GM19324 (cell line): ENCODE results near the gene TMEM178B.

ENCODE experiments used
- ATAC-seq: cut with Tn5 transposase; IDR thresholded peaks from one replicate; pipeline ENCODE4 v1.9.1; 2021; ENCODE audit warnings: mild to moderate bottlenecking, moderate library complexity; ENCODE audit not compliant: unreplicated experiment, low FRiP score

TMEM178B gene

DNA sequence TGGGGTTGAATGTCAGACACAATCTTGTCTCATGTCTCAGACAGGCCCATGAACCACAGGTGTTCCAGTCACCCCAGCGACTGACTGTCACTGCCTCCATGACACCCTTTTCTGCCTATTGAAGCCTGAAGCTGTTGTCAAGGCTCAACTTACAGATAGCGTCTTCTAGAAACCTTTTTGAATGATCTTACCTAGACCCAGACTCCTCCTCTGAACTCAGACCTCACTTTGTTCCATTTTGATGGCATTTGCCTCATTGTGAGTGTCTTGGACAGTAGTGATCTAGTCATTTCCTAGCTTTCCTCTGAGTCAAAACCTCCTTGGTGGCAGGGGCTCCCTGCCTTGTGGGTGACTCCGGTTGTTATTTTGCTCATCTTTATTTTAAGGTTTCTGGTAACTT lies 379.0 kb downstream of the TMEM178B start:
- no peak for ATAC-seq

DNA sequence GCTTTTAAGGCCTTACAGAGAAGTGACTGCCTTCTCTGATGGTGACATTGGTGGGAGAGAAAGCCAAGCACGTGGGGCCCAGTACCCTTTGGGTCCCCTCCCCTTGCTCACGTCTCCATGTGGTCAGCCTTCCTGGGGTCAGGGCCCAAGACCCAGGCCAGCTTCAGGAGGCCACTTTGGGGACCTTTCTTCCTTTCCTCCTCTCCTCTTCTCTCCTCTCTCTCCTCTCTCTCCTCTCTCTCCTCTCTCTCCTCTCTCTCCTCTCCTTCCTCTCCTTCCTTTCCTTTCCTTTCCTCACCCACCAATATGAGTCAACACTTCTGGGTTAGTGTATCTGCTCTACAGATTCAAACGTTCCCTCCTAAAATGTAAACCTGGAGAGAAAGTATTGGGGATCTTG lies 380.5 kb downstream of the TMEM178B start:
- ATAC-seq, result no peak

DNA sequence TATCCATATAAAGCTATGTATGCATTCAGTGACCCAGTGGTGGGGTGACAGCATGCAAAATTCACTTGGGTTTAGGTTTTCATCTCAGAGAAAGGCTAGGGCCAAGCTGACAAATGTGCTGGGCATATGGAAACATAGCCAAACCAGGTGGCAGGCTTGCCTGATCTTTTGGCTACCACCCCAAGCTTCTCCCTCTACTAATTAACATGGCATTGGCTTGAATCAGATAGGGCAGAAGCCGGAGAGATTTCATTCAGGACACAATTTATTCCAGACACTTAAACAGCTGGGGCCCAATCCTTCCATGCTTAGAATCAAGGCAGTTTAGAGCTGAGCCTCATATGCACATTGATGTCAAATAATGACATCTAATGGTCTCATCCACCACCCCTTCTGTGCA lies 381.9 kb downstream of the TMEM178B start:
- ATAC-seq, result no peak

DNA sequence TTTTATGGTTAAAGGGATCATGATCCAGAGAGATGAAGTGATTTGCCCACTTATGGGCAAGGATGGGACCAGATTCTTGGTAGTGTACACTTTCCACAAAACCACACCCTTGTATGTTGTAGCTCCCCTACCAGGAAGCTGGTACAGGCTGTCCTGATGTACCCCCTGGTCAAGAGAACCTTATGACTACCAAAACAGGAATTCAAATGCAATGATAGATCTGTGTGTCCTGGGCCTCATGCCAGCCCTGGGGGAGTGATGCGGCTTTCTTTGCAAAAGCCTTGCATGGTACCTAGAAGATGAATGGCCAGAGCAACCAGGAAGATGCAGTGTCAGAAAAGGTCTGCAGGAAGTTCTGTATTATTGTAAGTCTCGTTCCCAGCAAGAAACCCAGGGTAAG lies 382.4 kb downstream of the TMEM178B start:
- ATAC-seq, result no peak

DNA sequence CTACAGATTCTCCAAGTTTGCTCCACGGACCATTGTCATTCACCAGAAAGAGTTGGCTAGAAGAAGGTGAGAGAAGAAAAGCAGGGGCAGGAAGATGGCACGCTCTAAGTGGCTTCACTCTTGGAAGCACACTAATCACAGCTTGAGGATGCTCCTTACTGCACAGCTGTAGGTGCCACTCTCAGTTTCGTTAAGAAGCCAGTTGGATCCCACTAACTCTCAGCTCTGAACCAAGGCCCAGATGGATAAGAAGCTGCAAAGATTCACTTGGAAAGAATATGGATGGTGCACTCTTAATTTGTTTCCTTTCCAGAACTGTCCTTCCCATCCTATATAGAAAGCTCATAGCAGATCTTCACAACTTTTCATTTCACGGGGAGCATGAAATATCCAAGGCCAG lies 382.8 kb downstream of the TMEM178B start:
- ATAC-seq, result no peak

DNA sequence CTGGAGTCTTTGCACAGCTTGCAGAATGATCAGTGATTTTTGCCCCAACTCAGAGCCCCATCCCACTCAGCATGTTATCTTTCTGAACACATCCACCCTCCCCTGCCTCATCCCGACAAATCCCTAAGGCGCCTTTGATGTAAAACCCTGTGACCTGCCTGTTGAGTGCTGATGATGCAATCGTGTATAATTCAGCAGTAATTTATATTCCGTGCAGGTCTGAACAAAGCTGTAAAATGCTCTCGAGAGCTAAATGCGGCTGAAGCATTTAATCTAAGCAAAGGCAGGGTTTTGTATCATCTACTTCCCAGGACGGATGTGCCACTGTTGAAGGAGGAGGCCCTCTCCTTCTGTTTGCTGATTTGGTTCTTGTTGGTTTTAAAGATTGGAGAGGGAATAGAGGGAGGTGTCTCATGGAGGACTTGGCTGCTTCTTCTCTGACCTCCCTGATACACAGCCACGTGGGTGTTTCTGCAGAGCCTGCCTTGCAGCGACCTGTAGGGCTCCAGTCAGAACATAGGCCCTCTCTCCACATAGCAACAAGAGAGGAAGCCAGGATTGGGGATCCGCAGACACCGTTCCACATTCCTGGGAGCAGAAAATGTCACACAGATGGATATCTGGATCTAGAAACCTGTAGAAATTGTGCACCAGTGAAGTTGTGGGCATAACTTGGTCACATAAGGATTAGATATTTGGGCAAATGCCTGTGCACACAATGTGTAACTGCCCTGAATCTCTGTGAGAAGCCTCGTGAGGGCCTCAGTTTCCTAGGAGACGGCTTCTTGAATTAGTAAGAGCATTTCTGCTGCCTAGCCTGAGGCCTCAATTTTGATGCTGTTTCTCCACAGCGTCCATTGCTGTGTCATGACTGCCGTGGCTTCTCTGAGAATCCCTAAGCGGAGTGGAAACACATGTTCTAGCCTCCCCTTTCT lies 387.2 kb downstream of the TMEM178B start:
- ATAC-seq, result no peak

DNA sequence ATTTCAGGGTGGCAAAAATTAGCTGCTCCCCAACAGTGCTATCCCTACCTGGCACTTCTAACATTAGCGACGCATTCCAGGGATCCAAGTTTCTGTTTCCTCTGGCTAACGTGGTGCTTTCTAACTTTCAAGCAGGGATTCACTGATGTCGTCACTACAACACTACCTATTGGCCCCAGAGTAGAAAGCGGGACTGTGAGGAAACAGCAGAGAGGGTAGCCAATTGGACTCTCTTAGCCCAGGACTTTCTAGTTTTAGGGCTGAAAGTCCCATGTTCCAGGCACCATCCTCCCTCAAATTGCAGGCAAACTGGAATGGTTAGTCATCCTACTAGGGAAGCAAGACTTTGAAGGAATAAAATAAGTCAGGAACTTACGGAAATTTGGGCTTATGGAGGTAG lies 388.1 kb downstream of the TMEM178B start:
- ATAC-seq, result no peak

DNA sequence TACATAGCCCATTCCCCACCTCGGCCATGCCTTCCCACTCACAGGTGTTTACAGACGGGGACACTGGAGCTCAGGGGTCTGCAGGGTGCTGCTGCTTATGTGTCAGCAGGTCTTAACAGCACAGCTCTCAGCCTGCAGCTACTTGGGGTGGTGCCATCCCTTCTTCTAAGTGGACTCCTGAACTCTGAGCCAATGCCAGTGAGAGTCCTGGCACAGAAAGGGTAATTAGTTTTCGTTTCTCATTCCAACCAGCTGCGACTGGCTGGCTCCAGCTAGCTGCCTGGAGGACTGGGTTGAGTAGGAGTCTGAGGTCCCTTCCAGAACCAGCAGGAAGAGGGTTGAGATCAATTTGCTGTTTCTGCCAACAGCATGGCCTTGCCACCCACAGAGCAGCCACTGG lies 389.1 kb downstream of the TMEM178B start:
- no peak for ATAC-seq

DNA sequence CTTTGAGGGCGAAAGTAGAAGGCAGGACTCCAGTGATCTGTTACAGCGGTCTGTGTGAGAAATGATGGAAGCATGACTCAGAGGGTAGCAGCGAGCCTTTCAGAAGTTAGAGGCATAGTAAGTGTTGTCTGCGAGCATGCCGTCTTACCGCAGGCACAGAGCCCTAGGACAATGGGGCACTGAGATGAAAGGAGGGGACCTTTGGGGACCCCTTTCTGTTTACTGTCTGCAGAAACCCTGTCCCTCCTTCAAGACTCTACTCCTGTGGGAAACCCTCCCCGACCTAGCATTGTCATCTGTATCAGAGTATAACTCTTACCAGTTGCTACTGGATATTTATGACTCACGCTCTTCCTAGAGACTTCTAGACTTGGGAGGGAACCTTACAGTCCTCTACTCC lies 390.1 kb downstream of the TMEM178B start:
- no peak for ATAC-seq

DNA sequence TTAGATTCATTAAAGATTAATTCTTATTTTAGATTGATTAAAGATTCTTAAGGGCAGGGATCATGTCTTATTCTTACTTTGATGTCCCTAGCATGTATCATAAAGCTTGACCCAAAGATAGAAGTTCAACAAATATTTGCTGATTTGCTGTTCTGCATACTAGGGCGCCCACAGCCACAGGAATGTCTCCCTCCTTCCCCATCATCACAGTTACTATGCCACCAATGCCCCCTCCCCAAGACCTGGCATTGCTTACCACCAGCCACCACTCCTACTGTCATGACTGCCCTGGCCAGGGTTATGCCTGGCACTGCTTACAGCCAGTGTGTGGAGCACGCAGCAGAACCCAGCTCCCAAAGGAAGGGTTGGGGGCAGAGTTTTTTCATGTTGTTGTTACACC lies 390.7 kb downstream of the TMEM178B start:
- ATAC-seq, result no peak

DNA sequence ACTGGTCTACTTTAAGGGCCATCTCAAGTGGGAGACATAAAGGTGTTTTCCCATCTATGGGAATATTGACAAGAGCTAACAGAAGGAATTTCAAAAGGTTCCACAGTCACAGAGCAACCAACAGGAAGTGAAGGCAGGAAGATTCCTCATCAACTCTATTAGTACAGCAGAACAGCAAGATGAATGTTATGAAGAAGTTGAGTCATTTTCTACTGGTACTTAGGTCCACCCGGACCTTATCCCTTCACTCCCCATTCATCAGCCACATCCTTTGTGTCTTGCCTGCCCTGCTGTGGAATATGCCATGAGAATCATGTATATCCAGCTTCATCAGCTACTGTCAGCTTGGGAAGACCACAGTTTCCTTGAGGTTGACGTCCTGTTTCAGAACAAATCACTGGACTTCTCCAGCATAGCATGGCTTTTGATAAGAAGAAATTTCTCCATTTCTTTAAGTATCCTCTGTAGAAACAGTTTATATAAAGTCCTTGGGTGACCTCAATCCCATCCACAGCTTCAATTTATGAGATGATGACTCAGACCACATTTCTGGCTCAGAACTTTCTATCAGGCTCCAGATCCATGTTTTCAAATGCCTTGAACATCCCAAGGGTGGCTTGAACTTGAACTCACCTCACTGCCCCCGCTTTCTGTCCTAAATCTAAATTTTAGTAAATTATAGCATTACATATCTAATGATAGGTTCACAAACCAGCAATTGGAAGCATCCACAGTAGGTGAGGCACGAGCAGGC lies 392.5 kb downstream of the TMEM178B start:
- ATAC-seq, result no peak

DNA sequence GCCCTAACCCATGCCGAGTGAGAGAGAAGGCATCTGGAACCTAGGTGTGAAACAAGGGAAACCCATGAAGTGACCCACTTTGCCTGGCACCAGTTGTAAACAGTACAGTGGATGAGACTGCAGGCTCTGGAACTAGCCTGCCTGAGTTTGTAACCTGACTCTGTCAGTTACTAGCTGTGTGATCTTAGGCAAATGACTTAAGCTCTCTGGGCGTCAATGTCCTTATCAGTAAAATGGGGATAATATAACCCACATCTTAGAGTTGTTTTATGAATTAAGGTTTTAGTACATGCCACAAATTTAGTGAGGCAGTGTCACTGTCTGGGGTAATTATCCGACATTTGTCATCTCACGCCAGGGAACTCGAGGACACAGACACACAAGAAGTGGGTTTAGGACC lies 394.5 kb downstream of the TMEM178B start:
- no peak for ATAC-seq

DNA sequence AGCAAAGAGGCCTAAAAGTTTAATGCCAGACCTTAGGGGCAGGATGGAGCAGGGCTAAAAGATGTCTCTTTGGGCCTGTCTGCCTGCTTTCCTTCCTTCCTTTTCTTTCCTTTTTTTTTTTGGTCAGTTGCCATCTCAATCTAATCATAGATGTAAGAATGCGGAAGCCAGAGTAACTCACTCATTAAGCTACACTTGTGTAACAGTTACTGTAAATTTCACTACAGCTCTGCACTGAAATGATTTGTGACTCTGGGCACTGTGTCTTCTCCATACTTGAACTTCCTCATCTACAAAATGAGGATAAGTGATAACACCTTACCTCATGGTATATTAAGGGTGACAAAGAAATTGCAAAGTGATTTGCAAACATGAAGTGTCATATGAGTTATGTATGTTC lies 401.8 kb downstream of the TMEM178B start:
- no peak for ATAC-seq

DNA sequence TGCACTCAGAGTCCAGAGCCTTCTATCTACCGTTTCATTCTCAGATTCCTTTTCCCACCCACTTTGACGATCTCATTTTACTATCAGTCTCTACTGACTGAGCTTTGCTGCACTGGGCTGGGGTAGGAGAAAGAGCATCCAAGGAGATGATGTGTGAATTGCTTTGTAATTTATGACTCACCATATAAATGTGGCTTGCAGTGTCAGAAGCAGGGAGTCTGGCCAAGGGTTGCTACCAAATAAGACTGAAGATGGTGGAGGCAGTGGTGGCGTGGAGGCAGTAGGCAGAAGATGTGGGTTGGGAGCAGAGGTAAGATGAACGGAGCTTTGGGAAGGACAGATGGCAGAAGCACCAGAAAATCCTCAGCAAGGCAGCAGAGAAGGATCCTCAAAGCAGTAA lies 404.0 kb downstream of the TMEM178B start:
- no peak for ATAC-seq

DNA sequence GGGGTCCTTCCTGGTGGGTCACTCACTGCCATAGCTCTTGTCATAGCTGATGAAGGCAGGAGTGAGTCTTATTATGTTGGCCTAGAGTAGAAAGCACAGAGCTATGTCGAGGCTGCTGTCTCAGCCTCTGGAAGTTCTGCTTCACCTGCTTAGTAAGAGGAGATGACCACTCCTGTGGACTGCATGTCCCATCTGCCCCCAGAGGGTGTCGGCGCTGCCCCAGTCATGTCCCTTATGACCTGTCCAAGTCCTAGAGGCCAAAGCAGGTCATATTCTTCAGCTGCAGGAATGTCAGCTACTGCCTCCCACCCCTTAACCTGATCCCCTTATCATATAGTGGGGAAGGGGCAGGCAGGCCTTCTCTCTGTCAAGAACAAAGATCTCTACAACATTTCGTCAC lies 405.0 kb downstream of the TMEM178B start:
- ATAC-seq, result no peak

DNA sequence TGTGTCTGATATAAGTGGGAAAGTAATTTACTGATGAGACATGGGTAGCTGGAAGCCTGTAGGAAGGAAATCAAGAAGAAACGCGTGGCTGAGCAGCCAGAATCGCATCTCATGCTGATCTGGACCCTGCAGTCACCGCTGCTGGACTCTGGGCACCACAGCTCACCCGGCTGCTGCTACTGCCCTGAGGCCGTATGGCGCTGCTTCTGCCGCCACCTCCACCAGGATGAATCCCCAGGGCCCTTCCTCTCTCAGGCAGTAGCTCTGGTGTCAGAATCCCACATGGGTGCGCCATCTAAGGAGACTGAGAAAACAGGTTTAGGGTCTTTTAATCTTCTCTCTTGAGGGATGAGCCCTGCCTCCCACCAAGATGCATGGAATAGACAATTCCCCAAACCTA lies 407.1 kb downstream of the TMEM178B start:
- ATAC-seq, result no peak

DNA sequence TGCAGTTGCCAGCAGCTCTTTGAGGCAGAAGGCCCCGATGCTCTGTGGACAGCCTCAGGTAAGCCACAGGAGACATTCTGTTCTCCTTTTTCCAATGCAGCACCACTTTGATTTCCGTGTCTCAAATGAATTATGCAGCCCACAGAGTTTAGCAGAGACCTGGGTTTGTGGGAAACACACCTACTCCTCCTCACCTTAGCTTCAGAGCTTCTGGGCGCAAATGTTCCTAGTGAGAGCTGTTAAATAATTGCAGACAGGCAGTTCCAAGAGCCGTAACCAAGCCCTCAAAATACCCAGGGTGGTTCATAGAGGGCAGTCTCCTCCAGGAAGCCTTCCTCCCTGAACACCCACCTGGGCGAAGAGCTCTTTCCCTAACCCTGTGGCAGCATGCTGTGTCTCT lies 408.1 kb downstream of the TMEM178B start:
- no peak for ATAC-seq

DNA sequence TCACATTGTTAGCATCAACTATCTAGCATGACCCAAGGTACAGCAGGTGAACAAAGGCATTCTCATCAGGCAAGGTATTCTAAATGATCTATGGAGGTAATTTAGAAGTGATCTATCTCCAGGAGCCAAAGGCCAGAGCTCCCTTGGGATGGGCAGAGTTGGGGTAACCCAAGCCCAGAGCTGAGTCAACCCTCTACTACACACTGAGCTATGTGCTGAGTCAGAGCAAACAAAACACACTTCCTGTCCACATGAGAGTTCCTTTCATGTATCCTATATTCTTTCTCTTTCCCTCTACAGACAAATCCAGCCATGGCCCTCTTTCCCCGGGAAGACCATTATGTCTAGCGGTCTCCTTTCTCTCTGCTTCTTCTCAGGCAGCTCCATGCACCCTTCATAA lies 409.2 kb downstream of the TMEM178B start:
- no peak for ATAC-seq

DNA sequence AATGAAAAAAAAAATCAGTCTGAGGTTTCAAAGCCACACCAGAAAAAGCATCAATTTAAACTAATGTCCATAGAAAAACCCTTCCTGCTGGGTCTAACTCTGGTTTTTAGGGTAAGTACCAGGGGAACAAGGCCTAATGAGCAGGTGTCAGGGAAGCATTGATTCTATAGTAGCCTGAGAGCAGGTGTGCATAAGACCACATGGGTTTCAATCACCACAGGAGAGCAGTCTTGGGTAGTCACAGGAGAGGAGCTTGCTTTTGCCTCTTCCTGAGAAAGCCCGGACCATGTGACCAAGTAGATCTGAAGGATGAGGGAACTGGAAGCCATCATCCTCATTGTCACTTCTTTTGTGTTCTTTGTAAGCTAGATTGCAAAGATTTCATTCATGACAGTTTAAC lies 411.0 kb downstream of the TMEM178B start:
- ATAC-seq, result no peak

DNA sequence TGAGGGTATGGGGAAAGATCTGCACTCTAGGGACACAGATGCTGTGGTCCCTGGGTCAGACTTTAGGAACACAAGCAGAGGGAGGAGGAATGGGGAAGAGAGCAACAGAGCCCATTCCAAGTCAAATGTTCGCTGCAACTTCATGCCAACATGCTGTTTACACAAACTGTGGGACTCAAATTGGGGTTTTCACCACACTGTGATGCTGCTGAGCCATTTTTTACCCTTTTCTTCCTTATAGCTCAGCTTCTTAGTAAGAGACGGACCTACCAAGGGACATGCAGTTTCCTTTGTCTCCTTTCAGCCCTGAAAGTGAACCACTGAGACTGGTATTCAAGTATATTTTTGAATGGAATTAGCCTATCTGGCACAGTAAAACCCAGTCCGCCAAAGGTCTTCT lies 413.1 kb downstream of the TMEM178B start:
- no peak for ATAC-seq

DNA sequence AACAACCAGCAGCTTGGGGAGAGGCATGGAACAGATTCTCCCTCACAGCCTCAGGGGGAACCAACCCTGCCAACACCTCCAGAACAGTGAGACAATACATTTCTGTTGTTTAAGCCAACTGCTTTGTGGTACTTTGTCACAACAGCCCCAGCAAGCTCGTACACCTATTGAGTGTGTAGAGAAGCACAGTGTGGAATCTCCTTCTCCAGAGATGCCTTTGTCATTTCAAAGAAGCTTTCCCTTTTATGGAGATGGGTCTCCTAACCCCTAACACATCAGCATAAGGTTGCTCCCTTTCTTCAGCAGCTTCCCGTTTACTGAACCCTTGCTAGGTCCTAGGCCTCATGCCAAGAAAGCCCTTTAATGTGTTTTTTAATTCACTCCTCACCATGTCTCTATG lies 416.6 kb downstream of the TMEM178B start:
- no peak for ATAC-seq

DNA sequence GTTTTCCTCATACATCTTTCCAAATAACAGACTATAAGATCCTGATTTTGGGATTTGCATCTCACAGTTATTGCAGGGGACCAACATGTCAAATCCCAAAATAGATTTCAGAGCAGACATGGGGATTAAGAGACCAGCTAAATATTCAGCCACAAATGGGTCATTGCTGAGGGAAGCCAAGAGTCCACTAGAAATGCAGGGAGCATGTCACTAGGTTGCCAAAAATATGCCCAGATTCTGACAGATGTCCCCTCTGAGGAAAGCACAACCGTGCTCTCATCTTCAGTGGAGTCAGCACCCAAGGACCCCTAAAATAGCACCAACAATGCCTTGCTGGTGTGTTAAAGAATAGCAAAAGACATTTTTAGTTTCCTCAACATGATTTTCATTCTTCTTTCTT lies 421.2 kb downstream of the TMEM178B start:
- ATAC-seq, result no peak
